Measurements from ENCODE around the gene PLA2G10. TPM values are rescaled to one million over a fixed set of nuclear protein-coding genes. Genes with fewer than 3 reads are reported as not detected.
"Not testable (repeated sequence)": the region's sequence is repeated elsewhere in the genome, so short reads cannot be mapped to it uniquely, and the experiment has no call there.

PLA2G10 gene
- total RNA-seq, 6 donors from 2014 or later, result 4.2 to 22.5 (median 10.9) TPM

GRCh38 chr16:14641926-14642325 is 52.2 kb downstream of the PLA2G10 start:
- H3K4me3 ChIP-seq, result no peak overlapping the region
- no peak overlapping the region for H3K27ac ChIP-seq
- H3K4me1 ChIP-seq, result peaks cover 8 to 54% (median 31%) of the 10 kb centered on the region in 4 donors
- no peaks in the 10 kb centered on the region for H3K27me3 ChIP-seq
- no peak for DNase-seq
- WGBS, 2 donors, result 82 to 91% methylated on average over 7 of the region's 7 CpGs
- H3K9me3 ChIP-seq, result no peaks in the 10 kb centered on the region
- TF ChIP-seq, protein P1, sequence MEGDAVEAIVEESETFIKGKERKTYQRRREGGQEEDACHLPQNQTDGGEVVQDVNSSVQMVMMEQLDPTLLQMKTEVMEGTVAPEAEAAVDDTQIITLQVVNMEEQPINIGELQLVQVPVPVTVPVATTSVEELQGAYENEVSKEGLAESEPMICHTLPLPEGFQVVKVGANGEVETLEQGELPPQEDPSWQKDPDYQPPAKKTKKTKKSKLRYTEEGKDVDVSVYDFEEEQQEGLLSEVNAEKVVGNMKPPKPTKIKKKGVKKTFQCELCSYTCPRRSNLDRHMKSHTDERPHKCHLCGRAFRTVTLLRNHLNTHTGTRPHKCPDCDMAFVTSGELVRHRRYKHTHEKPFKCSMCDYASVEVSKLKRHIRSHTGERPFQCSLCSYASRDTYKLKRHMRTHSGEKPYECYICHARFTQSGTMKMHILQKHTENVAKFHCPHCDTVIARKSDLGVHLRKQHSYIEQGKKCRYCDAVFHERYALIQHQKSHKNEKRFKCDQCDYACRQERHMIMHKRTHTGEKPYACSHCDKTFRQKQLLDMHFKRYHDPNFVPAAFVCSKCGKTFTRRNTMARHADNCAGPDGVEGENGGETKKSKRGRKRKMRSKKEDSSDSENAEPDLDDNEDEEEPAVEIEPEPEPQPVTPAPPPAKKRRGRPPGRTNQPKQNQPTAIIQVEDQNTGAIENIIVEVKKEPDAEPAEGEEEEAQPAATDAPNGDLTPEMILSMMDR (IDR thresholded peaks at IDR 0.05), result no peak
- no peak for TF ChIP-seq POLR2A (IDR thresholded peaks at IDR 0.05)
- no peak for TF ChIP-seq POLR2AphosphoS5 (IDR thresholded peaks at IDR 0.05)
- no peak for TF ChIP-seq EP300 (IDR thresholded peaks at IDR 0.05)
- ATAC-seq (ENCODE audit: low FRiP score in 2 of 2), result peak in 1 of 2 donors; percentile 44
- peaks cover 22 to 69% (median 33%) of the 10 kb centered on the region in 4 donors for H3K36me3 ChIP-seq

DNA sequence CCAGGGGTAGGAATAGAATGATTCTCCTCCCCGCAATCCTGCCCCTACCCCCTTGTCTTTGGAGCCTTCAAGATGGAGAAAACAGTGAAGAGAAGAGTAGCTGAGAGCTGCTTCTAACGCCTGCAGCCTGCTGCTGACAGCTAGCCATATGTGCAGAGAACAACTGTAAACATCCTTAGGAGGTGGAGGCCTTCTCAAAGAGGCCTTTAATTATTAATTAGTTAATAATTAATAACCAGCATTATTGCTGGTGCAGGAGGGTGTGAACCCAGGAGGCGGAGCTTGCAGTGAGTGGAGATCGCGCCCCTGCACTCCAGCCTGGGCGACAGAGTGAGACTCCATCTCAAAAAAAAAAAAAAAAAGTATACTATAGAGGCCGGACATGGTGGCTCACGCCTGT is 52.9 kb downstream of the PLA2G10 start:
- WGBS, 2 donors, result 84 to 87% methylated on average over 8 of the region's 8 CpGs
- TF ChIP-seq POLR2AphosphoS5 (IDR thresholded peaks at IDR 0.05) (no peak), EP300 (IDR thresholded peaks at IDR 0.05) (no peak), POLR2A (IDR thresholded peaks at IDR 0.05) (no peak)
- TF ChIP-seq, protein P1 (IDR thresholded peaks at IDR 0.05), result no peak

GRCh38 chr16:14640538-14640937 is 53.6 kb downstream of the PLA2G10 start:
- peak in 1 of 2 donors; percentile 28 for ATAC-seq (ENCODE audit: low FRiP score in 2 of 2)
- H3K4me1 ChIP-seq, result peaks cover 18 to 68% (median 39%) of the 10 kb centered on the region in 4 donors

More for the DNA sequence above, 52.9 kb downstream of the PLA2G10 start:
- Histone ChIP-seq H3K4me3 (no peak overlapping the region), H3K27me3 (no peaks in the 10 kb centered on the region), H3K9me3 (no peaks in the 10 kb centered on the region), H3K4me1 (peaks cover 11 to 61% (median 33%) of the 10 kb centered on the region in 4 donors), H3K27ac (no peak overlapping the region), H3K36me3 (peaks cover 20 to 61% (median 26%) of the 10 kb centered on the region in 4 donors)
- no peak for DNase-seq
- no peak for ATAC-seq (ENCODE audit: low FRiP score in 2 of 2)

DNA sequence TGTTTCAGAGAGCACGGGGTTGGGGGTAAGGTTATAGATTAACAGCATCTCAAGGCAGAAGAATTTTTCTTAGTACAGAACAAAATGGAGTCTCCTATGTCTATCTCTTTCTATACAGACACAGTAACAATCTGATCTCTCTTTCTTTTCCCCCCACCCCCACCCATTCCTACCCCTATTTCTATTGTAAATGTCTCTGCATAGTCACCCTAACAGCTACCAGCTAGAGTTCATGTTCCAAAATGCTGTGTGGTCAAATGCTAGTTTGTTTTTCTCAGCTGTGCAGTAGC is 57.2 kb downstream of the PLA2G10 start:
- peaks cover 37 to 78% (median 49%) of the 10 kb centered on the region in 4 donors for H3K4me1 ChIP-seq
- not testable (repeated sequence) for H3K4me3 ChIP-seq; H3K9me3 ChIP-seq; H3K27me3 ChIP-seq; ATAC-seq (ENCODE audit: low FRiP score in 2 of 2); DNase-seq
- peaks cover 0 to 40% (median 7%) of the 10 kb centered on the region in 4 donors for H3K36me3 ChIP-seq
- WGBS, 2 donors, result 64 to 75% methylated on average over 1 of the region's 1 CpG
- peak overlapping the region in 3 of 4 donors; percentile 67 to 98 (median 79) for H3K27ac ChIP-seq

More at GRCh38 chr16:14640538-14640937, 53.6 kb downstream of the PLA2G10 start:
- Histone ChIP-seq H3K9me3 (no peaks in the 10 kb centered on the region), H3K36me3 (peaks cover 13 to 55% (median 19%) of the 10 kb centered on the region in 4 donors), H3K27ac (no peak overlapping the region), H3K4me3 (no peak overlapping the region), H3K27me3 (no peaks in the 10 kb centered on the region)
- whole genome bisulfite sequencing, 2 donors, result 87 to 94% methylated on average over 10 of the region's 10 CpGs
- DNase-seq, result no peak
- TF ChIP-seq POLR2AphosphoS5 (IDR thresholded peaks at IDR 0.05), result no peak
- TF ChIP-seq EP300 (IDR thresholded peaks at IDR 0.05), result no peak
- TF ChIP-seq POLR2A (IDR thresholded peaks at IDR 0.05), result no peak

GRCh38 chr16:14636179-14636950 is 57.7 kb downstream of the PLA2G10 start:
- ATAC-seq (ENCODE audit: low FRiP score in 2 of 2); H3K4me3 ChIP-seq; H3K27me3 ChIP-seq; H3K9me3 ChIP-seq: not testable (repeated sequence)
- 61 to 66% methylated on average over 11 to 17 of the region's 17 CpGs for WGBS, 2 donors
- peak in 1 of 2 donors; percentile 71 for DNase-seq
- peaks cover 0 to 38% (median 7%) of the 10 kb centered on the region in 4 donors for H3K36me3 ChIP-seq
- peak overlapping the region; percentile 79 to 98 (median 96) for H3K27ac ChIP-seq
- TF ChIP-seq POLR2AphosphoS5 (IDR thresholded peaks at IDR 0.05), result peak; percentile 42 to 47
- TF ChIP-seq EP300 (IDR thresholded peaks at IDR 0.05), result peak in 2 of 4 donors; percentile 89 to 90
- peak in 1 of 4 donors; percentile 38 for TF ChIP-seq POLR2A (IDR thresholded peaks at IDR 0.05)
- H3K4me1 ChIP-seq, result peaks cover 43 to 79% (median 52%) of the 10 kb centered on the region in 4 donors

GRCh38 chr16:14635395-14636165 is 58.5 kb downstream of the PLA2G10 start:
- H3K4me1 ChIP-seq, result peaks cover 47 to 85% (median 57%) of the 10 kb centered on the region in 4 donors
- WGBS, 2 donors, result 83 to 84% methylated on average over 12 of the region's 12 CpGs
- peak overlapping the region; percentile 79 to 98 (median 96) for H3K27ac ChIP-seq
- TF ChIP-seq EP300 (IDR thresholded peaks at IDR 0.05) (no peak), POLR2AphosphoS5 (IDR thresholded peaks at IDR 0.05) (no peak), POLR2A (IDR thresholded peaks at IDR 0.05) (no peak)
- TF ChIP-seq, protein P1 (IDR thresholded peaks at IDR 0.05), result no peak
- H3K4me3 ChIP-seq, result no peak overlapping the region
- H3K27me3 ChIP-seq, result no peaks in the 10 kb centered on the region
- ATAC-seq (ENCODE audit: low FRiP score in 2 of 2) (no peak), DNase-seq (no peak)
- no peaks in the 10 kb centered on the region for H3K9me3 ChIP-seq
- peaks cover 0 to 30% (median 7%) of the 10 kb centered on the region in 4 donors for H3K36me3 ChIP-seq
